ENCODE results near the gene BOLA3. TPM values are rescaled to one million over a fixed set of nuclear protein-coding genes. Genes with fewer than 3 reads are reported as not detected.

The BOLA3 gene
- total RNA-seq, 3 donors from 2014 or later = 27.1 to 42.6 (median 30.2) TPM

DNA sequence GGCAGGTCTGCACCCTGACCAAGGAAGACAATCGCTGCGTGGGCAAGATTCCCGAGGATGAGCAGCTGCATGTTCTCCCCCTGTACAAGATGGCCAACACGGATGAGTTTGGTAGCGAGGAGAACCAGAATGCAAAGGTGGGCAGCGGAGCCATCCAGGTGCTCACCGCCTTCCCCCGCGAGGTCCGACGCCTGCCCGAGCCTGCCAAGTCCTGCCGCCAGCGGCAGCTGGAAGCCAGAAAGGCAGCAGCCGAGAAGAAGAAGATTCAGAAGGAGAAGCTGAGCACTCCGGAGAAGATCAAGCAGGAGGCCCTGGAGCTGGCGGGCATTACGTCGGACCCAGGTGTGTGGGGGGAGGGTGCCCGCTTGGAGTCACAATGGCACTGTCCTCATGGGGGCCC, 48.4 kb downstream of the BOLA3 start:
- no peaks in the 10 kb centered on the region for H3K4me1 ChIP-seq
- DNase-seq (ENCODE audit: low spot score in 2 of 2) = no peak
- no peak overlapping the region for H3K27ac ChIP-seq
- H3K4me3 ChIP-seq = no peak overlapping the region
- peaks cover 8% of the 10 kb centered on the region for H3K36me3 ChIP-seq
- no peaks in the 10 kb centered on the region for H3K9me3 ChIP-seq
- no peak for TF ChIP-seq POLR2AphosphoS5 (IDR thresholded peaks at IDR 0.05)
- TF ChIP-seq, protein P1, sequence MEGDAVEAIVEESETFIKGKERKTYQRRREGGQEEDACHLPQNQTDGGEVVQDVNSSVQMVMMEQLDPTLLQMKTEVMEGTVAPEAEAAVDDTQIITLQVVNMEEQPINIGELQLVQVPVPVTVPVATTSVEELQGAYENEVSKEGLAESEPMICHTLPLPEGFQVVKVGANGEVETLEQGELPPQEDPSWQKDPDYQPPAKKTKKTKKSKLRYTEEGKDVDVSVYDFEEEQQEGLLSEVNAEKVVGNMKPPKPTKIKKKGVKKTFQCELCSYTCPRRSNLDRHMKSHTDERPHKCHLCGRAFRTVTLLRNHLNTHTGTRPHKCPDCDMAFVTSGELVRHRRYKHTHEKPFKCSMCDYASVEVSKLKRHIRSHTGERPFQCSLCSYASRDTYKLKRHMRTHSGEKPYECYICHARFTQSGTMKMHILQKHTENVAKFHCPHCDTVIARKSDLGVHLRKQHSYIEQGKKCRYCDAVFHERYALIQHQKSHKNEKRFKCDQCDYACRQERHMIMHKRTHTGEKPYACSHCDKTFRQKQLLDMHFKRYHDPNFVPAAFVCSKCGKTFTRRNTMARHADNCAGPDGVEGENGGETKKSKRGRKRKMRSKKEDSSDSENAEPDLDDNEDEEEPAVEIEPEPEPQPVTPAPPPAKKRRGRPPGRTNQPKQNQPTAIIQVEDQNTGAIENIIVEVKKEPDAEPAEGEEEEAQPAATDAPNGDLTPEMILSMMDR (IDR thresholded peaks at IDR 0.05) = no peak
- TF ChIP-seq POLR2A (IDR thresholded peaks at IDR 0.05) = no peak
- intact Hi-C loops (cut with DNase I; ENCODE audit: low total_unique reads) = no loop called here
- no peaks in the 10 kb centered on the region for H3K27me3 ChIP-seq

DNA sequence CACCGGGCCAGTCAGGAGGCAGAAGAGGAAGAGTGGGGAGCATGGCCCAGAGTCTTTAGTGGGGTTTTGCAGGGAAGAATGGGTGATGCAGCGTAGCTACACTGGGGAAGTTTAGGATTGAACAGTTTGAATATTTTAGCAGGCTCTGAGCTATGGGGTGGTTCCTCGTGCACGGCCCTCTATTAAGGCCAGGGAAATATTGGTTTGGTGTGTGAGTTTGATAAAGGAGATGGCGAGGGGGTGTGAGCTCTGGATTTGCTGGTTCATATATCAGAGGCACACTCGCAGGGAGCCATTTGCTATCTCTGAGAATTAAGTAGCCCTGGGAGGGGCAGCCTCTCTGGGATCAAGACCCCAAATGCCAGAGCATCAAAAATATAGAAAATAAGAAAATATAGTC, 50.1 kb downstream of the BOLA3 start:
- TF ChIP-seq, protein P1 (IDR thresholded peaks at IDR 0.05) = no peak
- TF ChIP-seq POLR2A (IDR thresholded peaks at IDR 0.05) = no peak
- no peak for TF ChIP-seq POLR2AphosphoS5 (IDR thresholded peaks at IDR 0.05)
- intact Hi-C loops (cut with DNase I; ENCODE audit: low total_unique reads) = no loop called here

DNA sequence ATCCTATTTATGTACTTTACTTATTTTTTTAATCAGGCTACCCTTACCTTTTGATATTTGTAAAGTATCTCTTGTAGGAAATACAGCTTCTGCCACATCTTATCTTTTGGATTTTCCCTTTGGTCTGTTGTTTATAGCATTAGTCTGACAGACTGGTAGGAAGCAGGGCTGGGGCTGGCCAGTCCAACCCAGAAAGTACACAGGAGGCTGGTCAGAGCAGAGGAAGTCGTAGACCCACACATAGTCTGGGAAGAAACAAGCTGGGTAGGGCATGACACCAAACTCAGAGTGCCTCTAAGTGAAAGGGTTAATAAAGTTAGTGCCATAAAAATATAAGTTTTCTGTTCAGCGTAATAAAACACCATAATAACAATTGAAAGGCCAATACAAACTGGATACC, 51.7 kb downstream of the BOLA3 start:
- intact Hi-C loops (cut with DNase I; ENCODE audit: low total_unique reads) = no loop called here
- H3K36me3 ChIP-seq = peaks cover 8% of the 10 kb centered on the region

More for the DNA sequence above, 50.1 kb downstream of the BOLA3 start:
- no peaks in the 10 kb centered on the region for H3K27me3 ChIP-seq
- H3K4me1 ChIP-seq = no peaks in the 10 kb centered on the region
- no peak overlapping the region for H3K27ac ChIP-seq
- DNase-seq (ENCODE audit: low spot score in 2 of 2) = no peak
- peaks cover 8% of the 10 kb centered on the region for H3K36me3 ChIP-seq
- H3K9me3 ChIP-seq = no peaks in the 10 kb centered on the region
- no peak overlapping the region for H3K4me3 ChIP-seq

DNA sequence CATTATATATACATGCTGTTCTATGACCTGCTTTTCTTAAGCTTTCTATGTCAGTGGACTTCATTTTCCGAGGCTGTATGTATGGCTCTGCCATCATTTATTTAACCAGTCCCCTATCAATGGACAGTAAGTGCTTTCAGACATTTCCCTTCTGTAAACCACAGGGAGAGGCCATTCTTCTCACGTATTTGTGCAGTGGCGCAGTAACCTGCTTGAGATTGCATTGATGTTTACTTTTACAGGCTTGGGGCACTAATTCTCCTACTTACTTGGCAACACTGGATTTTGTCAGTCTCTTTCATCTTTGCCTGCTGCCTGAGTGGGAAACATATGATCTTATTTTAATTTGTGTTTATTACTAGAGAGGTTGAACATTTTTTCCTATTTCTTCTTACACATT, 52.1 kb downstream of the BOLA3 start:
- no peak overlapping the region for H3K4me3 ChIP-seq
- H3K27me3 ChIP-seq = no peaks in the 10 kb centered on the region
- intact Hi-C loops (cut with DNase I; ENCODE audit: low total_unique reads) = no loop called here
- H3K27ac ChIP-seq = no peak overlapping the region
- H3K9me3 ChIP-seq = no peaks in the 10 kb centered on the region
- DNase-seq (ENCODE audit: low spot score in 2 of 2) = no peak
- TF ChIP-seq POLR2AphosphoS5 (IDR thresholded peaks at IDR 0.05) (no peak), POLR2A (IDR thresholded peaks at IDR 0.05) (no peak)
- TF ChIP-seq, protein P1 (IDR thresholded peaks at IDR 0.05) = no peak
- peaks cover 7% of the 10 kb centered on the region for H3K36me3 ChIP-seq
- H3K4me1 ChIP-seq = no peaks in the 10 kb centered on the region

More for the DNA sequence above, 51.7 kb downstream of the BOLA3 start:
- H3K27me3 ChIP-seq = no peaks in the 10 kb centered on the region
- no peak overlapping the region for H3K27ac ChIP-seq
- no peak for DNase-seq (ENCODE audit: low spot score in 2 of 2)
- no peak for TF ChIP-seq POLR2A (IDR thresholded peaks at IDR 0.05)
- H3K9me3 ChIP-seq = no peaks in the 10 kb centered on the region
- H3K4me3 ChIP-seq = no peak overlapping the region
- H3K4me1 ChIP-seq = no peaks in the 10 kb centered on the region

DNA sequence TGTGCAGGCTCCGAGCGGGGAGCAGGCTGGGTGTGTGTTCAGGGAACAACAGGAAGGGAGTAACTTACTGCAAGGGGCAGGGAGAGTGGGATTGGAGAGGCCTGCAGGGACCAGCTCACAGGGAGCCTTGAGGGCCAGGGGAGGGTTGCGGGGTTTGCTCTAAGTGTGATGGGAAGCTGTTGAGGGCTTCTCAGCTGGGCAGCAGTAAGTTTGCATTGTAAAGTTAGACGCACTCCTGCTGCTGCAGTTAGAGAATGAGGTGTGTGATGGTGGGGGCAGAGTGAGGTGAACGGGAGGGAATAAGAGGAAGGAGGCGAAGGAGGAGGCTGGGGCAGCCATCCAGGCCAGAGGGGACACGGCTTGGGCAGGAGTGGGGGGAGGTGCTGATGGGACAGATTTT, 53.4 kb downstream of the BOLA3 start:
- DNase-seq (ENCODE audit: low spot score in 2 of 2) = no peak
- Histone ChIP-seq H3K9me3 (no peaks in the 10 kb centered on the region), H3K4me3 (no peak overlapping the region), H3K27ac (no peak overlapping the region), H3K36me3 (no peaks in the 10 kb centered on the region), H3K4me1 (no peaks in the 10 kb centered on the region), H3K27me3 (no peaks in the 10 kb centered on the region)
- TF ChIP-seq, protein P1 (IDR thresholded peaks at IDR 0.05) = no peak
- no peak for TF ChIP-seq POLR2A (IDR thresholded peaks at IDR 0.05)
- TF ChIP-seq POLR2AphosphoS5 (IDR thresholded peaks at IDR 0.05) = no peak
- intact Hi-C loops (cut with DNase I; ENCODE audit: low total_unique reads) = no loop called here

DNA sequence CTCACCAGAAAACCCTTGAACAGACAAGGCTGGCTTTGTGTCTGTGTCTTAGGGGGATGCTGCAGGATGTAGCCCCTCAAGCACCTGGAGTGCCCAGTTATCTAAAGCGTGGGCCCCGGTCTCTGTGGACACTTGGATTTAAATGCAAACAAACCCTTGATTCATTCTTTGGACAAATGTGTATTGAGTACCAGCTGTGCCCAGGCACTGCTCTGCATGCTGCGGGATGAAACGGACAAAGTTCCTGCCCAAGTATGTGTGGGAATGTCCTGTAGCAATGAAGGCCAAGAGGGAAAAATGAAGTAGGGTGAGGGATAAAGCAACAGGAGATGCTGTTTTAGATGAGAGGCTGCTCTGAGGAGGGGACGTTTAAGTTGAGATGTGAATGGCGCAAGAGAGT, 53.9 kb downstream of the BOLA3 start:
- intact Hi-C loops (cut with DNase I; ENCODE audit: low total_unique reads) = no loop called here
- H3K4me3 ChIP-seq = no peak overlapping the region

More for the DNA sequence above, 53.9 kb downstream of the BOLA3 start:
- Histone ChIP-seq H3K36me3 (no peaks in the 10 kb centered on the region), H3K27me3 (no peaks in the 10 kb centered on the region), H3K27ac (no peak overlapping the region), H3K9me3 (no peaks in the 10 kb centered on the region), H3K4me1 (no peaks in the 10 kb centered on the region)
- peak in 1 of 2 donors; percentile 12 for DNase-seq (ENCODE audit: low spot score in 2 of 2)
- TF ChIP-seq POLR2AphosphoS5 (IDR thresholded peaks at IDR 0.05) = no peak
